Measurements from ENCODE around the gene NQO1.

GRCh38 chr16:69748694-69749345 lies 22.5 kb upstream of the NQO1 start:
- TF ChIP-seq, protein P1, sequence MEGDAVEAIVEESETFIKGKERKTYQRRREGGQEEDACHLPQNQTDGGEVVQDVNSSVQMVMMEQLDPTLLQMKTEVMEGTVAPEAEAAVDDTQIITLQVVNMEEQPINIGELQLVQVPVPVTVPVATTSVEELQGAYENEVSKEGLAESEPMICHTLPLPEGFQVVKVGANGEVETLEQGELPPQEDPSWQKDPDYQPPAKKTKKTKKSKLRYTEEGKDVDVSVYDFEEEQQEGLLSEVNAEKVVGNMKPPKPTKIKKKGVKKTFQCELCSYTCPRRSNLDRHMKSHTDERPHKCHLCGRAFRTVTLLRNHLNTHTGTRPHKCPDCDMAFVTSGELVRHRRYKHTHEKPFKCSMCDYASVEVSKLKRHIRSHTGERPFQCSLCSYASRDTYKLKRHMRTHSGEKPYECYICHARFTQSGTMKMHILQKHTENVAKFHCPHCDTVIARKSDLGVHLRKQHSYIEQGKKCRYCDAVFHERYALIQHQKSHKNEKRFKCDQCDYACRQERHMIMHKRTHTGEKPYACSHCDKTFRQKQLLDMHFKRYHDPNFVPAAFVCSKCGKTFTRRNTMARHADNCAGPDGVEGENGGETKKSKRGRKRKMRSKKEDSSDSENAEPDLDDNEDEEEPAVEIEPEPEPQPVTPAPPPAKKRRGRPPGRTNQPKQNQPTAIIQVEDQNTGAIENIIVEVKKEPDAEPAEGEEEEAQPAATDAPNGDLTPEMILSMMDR (IDR thresholded peaks at IDR 0.05; ENCODE audit: insufficient read depth, low read length) = no peak
- TF ChIP-seq SPI1 (IDR thresholded peaks at IDR 0.05; ENCODE audit: borderline replicate concordance, low read depth) (no peak), REST (IDR thresholded peaks at IDR 0.05; ENCODE audit: insufficient replicate concordance, low read depth) (no peak), POLR2AphosphoS5 (IDR thresholded peaks at IDR 0.05; ENCODE audit: low read depth) (no peak), GABPA (IDR thresholded peaks at IDR 0.05; ENCODE audit: low read depth) (no peak)
